NCI-H524 treated with DMSO at 0.1 percent for 48 hours (cell line): ENCODE measurements around the gene ZBTB7A.

Experiments
- DNase-seq: peaks from one replicate; lab custom pipeline; 2025; lab: John Stamatoyannopoulos, UW

ZBTB7A gene

DNA sequence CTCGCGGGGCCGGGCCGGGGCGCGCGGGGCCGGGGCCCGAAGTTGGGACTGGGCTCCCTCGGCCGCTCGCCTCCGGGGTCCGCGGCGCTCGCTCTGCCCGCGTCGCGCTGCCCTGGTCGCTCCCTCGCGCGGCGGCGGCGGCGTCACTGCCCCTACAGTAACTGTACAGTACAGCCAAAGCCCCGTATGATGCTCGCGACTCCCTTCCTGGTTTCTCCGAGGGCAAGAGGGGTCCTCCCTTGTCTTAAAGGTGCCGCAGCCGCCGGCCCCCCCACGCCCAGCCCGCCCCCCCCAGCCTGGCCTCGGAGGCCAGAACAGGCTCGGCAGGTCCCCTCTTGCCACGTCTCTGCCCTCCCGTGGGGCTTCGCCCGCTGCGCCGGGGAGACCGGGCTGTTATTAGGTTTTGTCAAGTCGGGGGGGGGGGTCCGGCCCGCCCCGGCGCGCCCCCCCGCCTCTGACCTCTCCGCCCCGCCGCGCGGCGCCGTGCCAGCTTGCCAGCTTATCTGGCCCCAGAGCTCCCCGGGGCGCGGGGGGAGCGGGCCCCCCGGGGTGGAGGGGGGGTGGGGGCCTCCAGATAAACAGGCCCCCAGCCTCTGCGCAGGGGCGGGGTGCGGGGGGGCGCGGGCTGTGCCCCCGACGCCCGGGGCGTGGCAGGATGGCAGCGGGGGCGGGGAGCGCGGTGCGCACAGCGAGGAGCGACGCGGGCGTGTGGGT, at the start of gene ZBTB7A:
Gene ZBTB7A (minus strand): TSS at position 218 of the 714 bp plus-strand sequence. CDS start 11,667 bp downstream, outside the sequence.
- peak; percentile 50 for DNase-seq

DNA sequence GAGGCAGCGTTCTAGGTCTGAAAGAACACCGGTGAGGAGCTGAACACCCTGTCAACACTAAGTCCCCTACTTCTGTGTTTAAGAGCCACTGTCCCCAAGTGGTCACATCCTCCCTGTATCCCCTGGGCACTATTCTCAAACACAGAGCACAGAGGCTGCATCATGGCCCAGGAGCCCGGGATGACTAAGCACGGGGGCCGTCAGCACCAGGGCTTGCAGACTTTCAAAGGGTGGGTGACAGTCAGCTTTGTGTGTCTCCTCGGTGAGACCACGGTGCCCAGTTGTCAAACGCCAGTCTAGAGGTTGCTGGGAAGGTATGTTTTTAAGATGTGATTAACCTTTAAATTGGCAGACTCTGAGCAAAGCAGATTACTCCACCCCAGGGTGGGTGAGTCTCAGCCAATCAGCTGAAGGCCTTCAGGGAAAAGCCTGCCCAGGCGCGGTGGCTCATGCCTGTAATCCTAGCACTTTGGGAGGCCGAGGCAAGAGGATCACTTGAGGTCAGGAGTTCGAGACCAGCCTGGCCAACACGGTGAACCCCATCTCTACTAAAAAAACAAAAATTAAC, 49.2 kb upstream of the ZBTB7A start:
- no peak for DNase-seq

- DNase-seq: no peak
These were observed 48.5 kb upstream of the ZBTB7A start for GRCh38 chr19:4115050-4115817.

DNA sequence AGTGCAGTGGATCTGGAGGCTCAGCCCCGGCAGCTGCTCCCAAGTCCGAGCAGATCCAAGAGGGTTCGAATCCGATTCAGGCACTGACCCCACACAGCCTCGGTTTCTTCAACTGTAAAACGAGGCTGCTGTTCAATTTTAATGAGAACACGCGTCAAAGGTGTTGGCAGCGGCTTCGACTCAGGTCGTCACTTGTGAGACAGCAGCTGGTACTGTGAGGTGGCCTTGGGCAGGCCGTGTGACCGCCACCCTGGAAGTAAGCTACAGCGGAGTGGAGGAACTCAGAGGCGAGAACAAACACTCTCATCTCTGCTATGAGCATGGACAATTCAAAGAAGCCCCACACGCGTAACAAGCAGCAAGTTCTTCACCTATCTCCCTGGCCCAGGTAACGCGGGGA, 47.5 kb upstream of the ZBTB7A start:
- DNase-seq: no peak

DNA sequence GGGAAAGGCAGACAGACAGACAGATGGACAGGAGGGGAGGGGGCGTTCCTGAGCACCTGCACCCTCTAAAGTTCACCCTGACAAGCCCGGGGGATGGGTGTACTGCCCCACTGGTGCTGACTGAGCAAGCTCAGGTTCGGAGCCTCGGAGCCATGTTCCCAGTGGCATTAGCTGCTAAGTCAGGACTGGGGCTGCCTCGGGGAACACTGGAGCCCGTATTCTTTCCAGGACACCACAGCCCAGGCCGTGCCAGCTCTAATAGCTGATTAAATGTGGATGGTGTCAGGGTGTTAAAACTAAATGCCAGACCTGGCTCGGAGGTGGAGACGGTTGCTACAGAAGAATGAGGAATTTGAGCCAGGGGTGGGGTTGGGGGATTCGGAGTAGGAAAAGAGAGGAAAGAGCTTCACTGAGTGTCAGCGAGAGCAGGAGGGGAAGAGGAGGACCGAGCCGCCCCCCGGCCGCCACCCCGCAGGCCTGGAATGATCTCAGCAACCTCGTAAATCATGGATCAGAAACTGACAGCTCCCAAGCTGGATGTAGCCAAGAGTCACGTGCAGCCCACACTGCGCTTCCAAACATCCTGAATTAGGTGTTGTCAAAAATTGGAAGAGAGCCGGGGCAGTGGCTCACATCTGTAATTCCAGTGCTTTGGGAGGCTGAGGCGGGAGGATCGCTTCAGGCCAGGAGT, 46.8 kb upstream of the ZBTB7A start:
- DNase-seq: no peak

DNA sequence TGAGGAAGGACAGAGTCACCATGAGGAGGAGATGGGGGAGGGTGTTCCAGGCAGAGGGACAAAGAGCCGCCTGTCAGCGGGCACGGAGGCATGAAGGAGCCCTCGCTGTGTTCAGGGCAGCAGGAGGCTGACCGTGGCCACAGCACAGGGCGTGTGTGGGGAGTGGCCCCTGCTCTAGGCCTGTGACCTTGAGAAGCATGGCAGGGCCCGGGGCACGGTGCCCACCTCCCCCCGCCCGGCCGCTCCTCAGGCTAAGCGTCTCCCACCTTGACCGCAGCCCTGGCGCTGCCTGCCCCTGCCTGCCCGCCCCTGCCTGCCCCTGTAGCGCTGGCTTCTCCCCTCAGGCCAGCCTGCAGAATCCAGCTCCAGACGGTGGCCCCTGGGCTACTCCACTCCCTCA, 45.7 kb upstream of the ZBTB7A start:
- no peak for DNase-seq

- DNase-seq: no peak
These were observed 42.9 kb upstream of the ZBTB7A start for GRCh38 chr19:4109626-4109945.

DNA sequence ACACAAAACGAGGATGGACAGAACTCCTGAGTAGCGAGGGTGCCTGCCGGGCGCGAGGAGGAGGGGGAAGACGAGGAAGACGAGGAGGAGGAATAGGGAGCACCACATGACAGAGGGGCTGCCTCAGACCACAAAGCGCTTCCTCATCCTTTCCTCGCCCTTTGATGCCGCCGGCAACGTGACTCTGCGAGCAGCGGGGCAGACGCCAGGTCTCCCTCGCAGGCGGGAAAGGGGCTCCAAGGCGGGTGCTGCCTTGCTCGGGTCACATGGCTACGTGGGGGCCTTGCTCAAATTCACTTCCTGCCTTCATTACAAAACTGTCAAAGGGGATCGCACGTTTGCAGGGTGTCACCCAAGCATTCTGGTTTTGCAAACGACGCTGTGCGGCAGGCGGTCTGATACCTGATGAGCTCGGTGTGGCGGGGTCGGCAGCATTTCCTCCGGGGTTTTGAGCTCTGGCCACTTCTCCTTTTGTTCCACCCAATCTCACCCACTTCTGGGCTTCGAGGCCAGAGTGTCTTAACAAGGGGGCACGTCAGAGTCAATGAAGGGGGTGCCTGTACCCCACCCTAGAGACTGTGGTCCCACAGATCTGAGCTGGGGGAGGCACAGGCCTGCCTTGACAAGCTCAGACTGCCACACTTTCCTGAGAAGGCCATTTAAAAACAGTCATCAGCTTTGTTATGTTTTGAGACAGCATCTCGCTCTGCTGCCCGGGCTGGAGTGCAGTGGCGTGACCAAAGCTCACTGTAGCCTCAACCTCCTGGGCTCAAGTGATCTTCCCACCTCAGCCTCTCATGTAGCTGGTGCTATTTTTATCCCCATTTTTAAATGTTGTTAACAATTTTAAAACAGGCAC, 42.3 kb upstream of the ZBTB7A start:
- no peak for DNase-seq

DNA sequence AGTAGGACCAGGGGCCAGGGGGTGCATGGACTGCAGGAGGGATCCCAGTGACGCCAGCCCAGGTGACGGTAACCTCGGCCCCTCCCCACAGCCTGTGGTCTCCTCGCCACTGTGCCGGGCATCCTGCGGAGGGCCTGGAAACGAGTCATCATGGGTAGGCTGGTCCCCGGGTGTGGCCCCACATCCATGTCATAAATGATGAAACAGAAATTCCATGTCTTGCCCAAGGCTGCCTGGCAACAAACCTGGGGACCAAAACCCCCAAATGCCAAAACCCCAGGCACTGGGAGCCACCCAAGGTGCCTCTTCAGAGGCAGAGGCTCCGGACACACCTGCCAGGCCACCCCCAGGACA, 36.4 kb upstream of the ZBTB7A start:
- no peak for DNase-seq

GRCh38 chr19:4102339-4103079, 35.8 kb upstream of the ZBTB7A start:
- DNase-seq: no peak

DNA sequence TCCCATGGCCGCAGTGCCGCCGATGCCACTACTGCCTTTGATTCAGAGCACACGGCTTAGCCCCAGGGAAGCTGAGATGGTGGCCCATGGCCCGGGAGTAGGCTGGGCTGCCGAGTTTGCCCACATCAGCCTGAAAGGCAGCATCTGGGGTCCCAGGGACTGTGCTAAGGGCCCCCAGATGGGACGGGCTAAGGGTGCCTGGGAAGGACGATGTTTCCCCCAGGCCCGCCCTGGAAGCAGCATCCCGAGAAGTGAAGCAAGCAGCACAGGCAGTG, 34.7 kb upstream of the ZBTB7A start:
- no peak for DNase-seq

- no peak for DNase-seq
These were observed 34.2 kb upstream of the ZBTB7A start for GRCh38 chr19:4100647-4101495.

- no peak for DNase-seq
These were observed 32.5 kb upstream of the ZBTB7A start for GRCh38 chr19:4099041-4099764.

- no peak for DNase-seq
These were observed 31.8 kb upstream of the ZBTB7A start for GRCh38 chr19:4098493-4098892.

DNA sequence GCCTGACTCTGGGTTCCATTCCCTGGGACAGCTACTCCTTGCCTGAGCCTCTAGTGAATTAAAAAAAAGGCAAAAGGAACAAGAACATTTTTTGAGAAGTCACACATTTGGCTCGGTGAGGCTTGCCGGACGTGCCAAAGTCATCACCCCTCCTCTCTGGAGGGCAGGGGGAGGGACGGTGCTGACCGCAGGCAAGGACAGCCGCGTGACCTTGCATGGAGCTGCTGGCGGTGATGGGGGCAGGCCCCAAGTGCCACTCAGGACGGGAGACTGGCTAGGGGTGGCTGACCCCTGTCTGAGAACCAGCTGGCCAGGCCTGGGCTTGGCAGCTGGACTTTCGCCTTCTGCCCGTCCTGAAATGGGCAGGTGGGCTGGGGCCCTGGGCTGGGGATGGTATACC, 30.8 kb upstream of the ZBTB7A start:
- DNase-seq: no peak

GRCh38 chr19:4096049-4096892, 29.6 kb upstream of the ZBTB7A start:
- DNase-seq: no peak

DNA sequence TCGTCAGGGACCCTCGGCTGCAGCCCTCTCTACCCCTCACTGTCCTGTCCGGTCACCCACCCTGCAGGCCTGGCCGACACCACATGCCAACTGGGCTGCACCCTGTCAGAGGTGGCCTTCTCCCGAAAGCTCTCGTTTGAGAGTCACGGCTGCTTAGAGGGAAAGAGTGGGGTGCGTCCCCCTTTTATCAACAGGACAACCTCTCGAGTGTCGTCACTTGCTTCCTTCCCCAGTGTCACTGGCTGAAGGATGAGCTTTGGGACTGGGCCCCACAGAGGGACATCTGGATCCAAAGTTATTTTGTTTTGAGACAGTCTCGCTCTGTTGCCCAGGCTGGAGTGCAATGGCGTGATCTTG, 28.8 kb upstream of the ZBTB7A start:
- no peak for DNase-seq

DNA sequence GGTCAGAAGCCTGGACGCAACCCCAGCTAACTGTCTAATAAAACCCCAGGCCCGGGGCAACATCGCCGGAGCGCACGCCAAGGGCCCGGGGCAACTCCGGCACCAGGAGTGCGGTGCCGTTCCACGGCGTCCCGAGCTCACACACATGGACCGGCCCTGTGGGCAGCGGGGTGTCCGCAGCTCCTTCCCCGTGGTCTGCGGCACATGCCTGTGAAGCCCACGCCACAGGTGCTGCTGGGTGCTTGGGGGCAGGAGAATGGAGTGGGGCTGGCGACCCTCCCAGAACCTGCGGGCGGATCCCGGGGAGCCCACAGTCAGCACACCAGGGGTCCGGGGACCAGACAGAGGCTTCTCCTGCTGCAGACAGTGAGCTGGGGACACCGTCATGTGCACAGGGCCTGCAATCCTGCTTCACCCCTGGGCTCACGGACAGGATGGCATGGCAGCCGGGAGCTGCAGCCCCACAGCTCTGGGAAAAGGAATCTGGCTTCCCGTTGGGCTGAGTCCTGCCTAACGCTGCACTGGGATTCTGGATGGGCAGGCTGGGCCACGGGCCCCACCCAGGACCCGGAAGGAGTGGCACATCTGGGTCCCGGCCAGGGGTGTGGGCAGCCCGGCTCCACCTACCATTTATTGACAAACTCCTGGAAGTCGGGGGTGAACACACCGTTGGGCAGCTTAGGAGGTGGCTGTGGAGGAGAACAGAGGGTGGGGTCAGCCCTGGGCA, 28.2 kb upstream of the ZBTB7A start:
- DNase-seq: no peak
